Body of pancreas (tissue), 4 donors: ENCODE results near the gene SPOCK2. TPM values are rescaled to one million over a fixed set of nuclear protein-coding genes. Genes with fewer than 3 reads are reported as not detected.
"Not testable (repeated sequence)": the region's sequence is repeated elsewhere in the genome, so short reads cannot be mapped to it uniquely, and the experiment has no call there.

ENCODE experiments used
- ATAC-seq: fragments of 150-250 bp; one replicate; pipeline ENCODE4 v1.9.1; 2016
- DNase-seq, 4 donors: peaks; one replicate each; pipeline ENCODE4 v3.0.0-alpha.2; 2019
- H3K27ac ChIP-seq, 4 donors: fragments of 200-600 bp; sonication (generic); 1 replicate in 3 of 4; 2 replicates in 1 of 4; pipeline versions ENCODE4 v1.5.1 to v1.6.1; 2016 to 2019; ENCODE audit warnings: mild to moderate bottlenecking in 1 of 4, mixed read lengths in 1 of 4, moderate library complexity in 1 of 4
- H3K27me3 ChIP-seq, 2 donors: fragments of 200-600 bp; sonication (generic); one replicate each; pipeline ENCODE4 v1.6.0; 2016; ENCODE audit warnings: mild to moderate bottlenecking in 1 of 2
- H3K36me3 ChIP-seq, 2 donors: fragments of 200-600 bp; sonication (generic); replicated peaks in 1 of 2; 2 replicates each; pipeline ENCODE4 v1.5.1; 2016; ENCODE audit warnings: low read depth in 2 of 2; ENCODE audit not compliant: insufficient read depth in 1 of 2
- H3K4me1 ChIP-seq: fragments of 200-600 bp; sonication (generic); one replicate; pipeline ENCODE4 v1.6.0; 2016
- H3K4me3 ChIP-seq, 2 donors: fragments of 200-600 bp; sonication (generic); 1 replicate in 1 of 2; 2 replicates in 1 of 2; pipeline ENCODE4 v1.5.1; 2016 to 2019
- H3K9me3 ChIP-seq, 3 donors: fragments of 200-600 bp; sonication (generic); 1 replicate in 2 of 3; 2 replicates in 1 of 3; pipeline ENCODE4 v1.5.1; 2016
- CTCF ChIP-seq, 7 experiments: fragments of 450-650 bp in 4 of 7; fragments of 200-600 bp in 3 of 7; sonication (generic) in 3 of 7; IDR thresholded peaks; one replicate each; pipeline ENCODE4 v1.5.1; 2016 to 2019; ENCODE audit warnings: antibody characterized with exemption in 7 of 7
- POLR2A ChIP-seq, 3 donors: fragments of 450-650 bp; IDR thresholded peaks; one replicate each; pipeline ENCODE4 v1.6.1; 2016; ENCODE audit warnings: antibody characterized with exemption in 3 of 3, mild to moderate bottlenecking in 2 of 3
- WGBS, 2 donors: methylation state at CpG; one replicate each; pipeline ENCODE4 v1.1.5; 2017; 5-methylcytosine and 5-hydroxymethylcytosine counted together
- intact Hi-C: fragments of 100-400 bp; cut with DNase I; formaldehyde crosslinking; loops from one replicate; pipeline ENCODE4 v1.15.1; 2023
- total RNA-seq, 2 donors: library from RNA; depleted of rRNA; stranded (reverse); fragments of >200 nt; gene quantifications; one replicate each; pipeline ENCODE4 v1.1.0, GENCODE V29; 2016

Gene SPOCK2
- total RNA-seq, 2 donors from 2014 or later, result 2.0 to 7.3 TPM

DNA sequence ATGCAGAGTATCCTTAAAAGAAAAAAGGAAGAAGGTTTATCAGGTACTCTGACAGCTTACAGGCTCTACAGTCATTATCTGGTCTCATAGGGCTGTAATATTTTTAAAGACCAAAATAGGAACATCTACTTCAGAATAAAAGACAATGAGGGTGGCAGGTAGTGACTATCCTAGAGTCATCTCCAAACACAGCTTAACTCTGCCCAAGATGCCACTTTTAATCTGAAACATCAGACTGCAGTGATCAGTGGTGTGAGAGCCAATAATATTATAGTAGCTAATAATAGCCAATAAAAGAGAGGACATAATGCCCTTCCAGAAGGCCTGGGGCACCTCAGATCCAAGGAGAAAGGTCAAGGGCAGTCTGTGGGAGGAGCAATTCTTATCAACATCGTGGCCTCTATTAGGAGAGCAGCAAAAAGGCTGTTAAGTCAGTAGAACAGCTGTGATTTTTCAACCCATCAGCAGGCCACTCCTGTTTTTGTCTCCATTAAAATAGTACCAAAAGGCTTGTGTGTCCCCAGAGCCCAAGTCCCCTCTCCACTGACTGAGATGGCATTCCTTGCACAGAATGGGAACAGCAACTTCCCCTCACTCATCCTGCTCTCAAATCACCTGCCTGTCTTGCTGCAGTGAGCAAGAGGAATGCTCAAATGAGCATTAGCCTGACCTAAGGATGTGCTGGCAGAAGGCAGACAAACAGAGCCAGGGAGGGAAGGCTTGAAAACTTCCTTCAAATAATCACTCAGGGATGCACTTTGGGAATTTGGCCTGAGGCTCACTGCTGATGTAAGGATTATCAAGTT is 20.7 kb upstream of the SPOCK2 start:
- Histone ChIP-seq H3K4me1 (no peaks in the 10 kb centered on the region), H3K27me3 (no peaks in the 10 kb centered on the region), H3K4me3 (no peak overlapping the region), H3K27ac (no peak overlapping the region), H3K9me3 (no peaks in the 10 kb centered on the region), H3K36me3 (no peaks in the 10 kb centered on the region)
- no peak for TF ChIP-seq POLR2A (IDR thresholded peaks at IDR 0.05)
- no peak for TF ChIP-seq CTCF (IDR thresholded peaks at IDR 0.05)
- ATAC-seq (no peak), DNase-seq (no peak)
- WGBS, 2 donors, result 19 to 50% methylated on average over 1 of the region's 1 CpG
- intact Hi-C loops, result no loop called here

DNA sequence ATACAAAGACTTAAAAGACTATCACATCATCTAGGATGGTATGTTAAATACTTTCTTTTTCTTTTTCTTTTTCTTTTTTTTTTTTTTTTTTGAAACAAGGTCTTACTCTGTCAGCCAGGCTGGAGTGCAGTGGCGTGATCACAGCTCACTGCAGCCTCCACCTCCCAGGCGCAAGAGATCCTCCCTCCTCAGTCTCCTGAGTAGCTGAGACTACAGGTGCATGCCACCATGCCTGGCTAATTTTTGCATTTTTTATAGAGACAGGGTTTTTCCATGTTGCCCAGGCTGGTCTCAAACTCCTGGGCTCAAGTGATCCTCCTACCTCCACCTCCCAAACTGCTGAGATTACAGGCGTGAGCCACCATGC is 19.6 kb upstream of the SPOCK2 start:
- H3K4me1 ChIP-seq, intact Hi-C loops, H3K4me3 ChIP-seq, H3K27ac ChIP-seq, H3K9me3 ChIP-seq, H3K27me3 ChIP-seq, H3K36me3 ChIP-seq, DNase-seq, ATAC-seq: not testable (repeated sequence)
- 96 to 100% methylated on average over 3 of the region's 3 CpGs for WGBS, 2 donors

GRCh38 chr10:72107325-72108003 is 19.1 kb upstream of the SPOCK2 start:
- no peaks in the 10 kb centered on the region for H3K36me3 ChIP-seq
- H3K9me3 ChIP-seq, result no peaks in the 10 kb centered on the region
- DNase-seq (no peak), ATAC-seq (no peak)
- H3K4me1 ChIP-seq, result no peaks in the 10 kb centered on the region
- TF ChIP-seq CTCF (IDR thresholded peaks at IDR 0.05), result no peak
- TF ChIP-seq POLR2A (IDR thresholded peaks at IDR 0.05), result no peak
- H3K27ac ChIP-seq, result no peak overlapping the region
- H3K4me3 ChIP-seq, result no peak overlapping the region
- intact Hi-C loops, result no loop called here
- 53 to 64% methylated on average over 3 of the region's 3 CpGs for WGBS, 2 donors
- H3K27me3 ChIP-seq, result no peaks in the 10 kb centered on the region

DNA sequence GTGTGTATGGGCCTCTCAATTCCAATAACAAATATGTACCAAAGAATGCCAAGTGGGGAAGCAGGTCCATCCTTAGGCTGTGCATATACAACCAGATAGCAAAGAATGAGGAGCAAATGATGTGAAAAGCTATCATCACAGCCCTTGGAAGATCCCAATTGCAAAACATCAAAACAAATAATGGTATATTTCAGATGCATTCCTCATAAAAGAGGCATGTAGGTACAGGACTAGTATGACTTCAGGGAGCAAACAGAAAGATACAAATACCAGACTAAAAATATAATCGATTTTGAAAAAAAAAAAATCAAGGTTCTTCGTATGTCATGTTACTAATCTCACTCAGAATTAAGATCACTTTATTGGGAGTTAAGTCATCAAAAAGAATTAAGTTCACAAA is 18.5 kb upstream of the SPOCK2 start:
- no peak overlapping the region for H3K4me3 ChIP-seq
- no peak overlapping the region for H3K27ac ChIP-seq

More for the DNA sequence above, 18.5 kb upstream of the SPOCK2 start:
- intact Hi-C loops, result no loop called here
- Histone ChIP-seq H3K4me1 (no peaks in the 10 kb centered on the region), H3K9me3 (no peaks in the 10 kb centered on the region), H3K27me3 (no peaks in the 10 kb centered on the region), H3K36me3 (no peaks in the 10 kb centered on the region)
- ATAC-seq, result no peak
- TF ChIP-seq POLR2A (IDR thresholded peaks at IDR 0.05) (no peak), CTCF (IDR thresholded peaks at IDR 0.05) (no peak)
- WGBS, 2 donors, result 80 to 84% methylated on average over 2 of the region's 2 CpGs
- DNase-seq, result no peak
